ENCODE measurements around the gene SCAF1. TPM values are rescaled to one million over a fixed set of nuclear protein-coding genes. Genes with fewer than 3 reads are reported as not detected.

SCAF1 gene
- total and polyA plus RNA-seq, 2 of the 13 experiments (the other 11 are each of a cell fraction or from before 2014, with no cell fraction given): 3.3 to 6.1 TPM

- Histone ChIP-seq H3K27ac (ENCODE audit: extremely low read length, insufficient read depth, low read length) (peak overlapping the region; percentile 77), H2AFZ (ENCODE audit: low read length) (no peak overlapping the region), H3K36me3 (replicated peaks in 1 of 2; ENCODE audit: control insufficient read depth in 1 of 2, insufficient read depth in 2 of 2, low read length in 2 of 2) (peaks cover 1 to 14% of the 10 kb centered on the region in 2 experiments; a peak in 4 of 5 replicates), H3K79me2 (ENCODE audit: insufficient read depth, low read length) (peaks cover 15% of the 10 kb centered on the region), H3K4me3 (replicated peaks in 1 of 3; ENCODE audit: insufficient read depth in 1 of 3, low read depth in 2 of 3, low read length in 3 of 3) (peak overlapping the region; percentile 89 to 97 (median 91)), H3K9me3 (ENCODE audit: low read length) (no peaks in the 10 kb centered on the region), H4K20me1 (ENCODE audit: insufficient read depth, low read length) (0 out of 2 replicates have a peak, but pooled peaks cover 5% of the 10 kb centered on the region), H3K4me1 (ENCODE audit: insufficient read depth, low read length) (peaks cover 28% of the 10 kb centered on the region), H3K4me2 (ENCODE audit: low read depth, low read length) (peak overlapping the region; percentile 86), H3K9ac (ENCODE audit: insufficient read depth, low read depth, low read length) (peak overlapping the region; percentile 76), H3K27me3 (ENCODE audit: control insufficient read depth in 1 of 2, insufficient read depth in 2 of 2, low read length in 2 of 2) (no peaks in the 10 kb centered on the region; a peak in 1 of 5 replicates)
- WGBS (ENCODE audit: low lambda C conversion rate): 76% methylated on average over 28 of the region's 28 CpGs
- ATAC-seq (no peak), DNase-seq (ENCODE audit: low spot score) (no peak), FAIRE-seq (no peak)
- ChIA-PET CTCF (ENCODE audit: low intra/inter-chr PET ratio, low total read pairs) (no interaction called here), POLR2A (interaction anchor here (1.1 to 4.2 kb wide), 6 partner anchors 12 to 84 kb away, joined by 5 to 58 read pairs (median 12); partner anchors contain the start of genes NOSIP, PRMT1, PRRG2 and RRAS)
- no peak for TF ChIP-seq AKAP8 (CRISPR knock-in tag; IDR thresholded peaks at IDR 0.05)
- TF ChIP-seq HMGA1 (CRISPR knock-in tag; conservative IDR thresholded peaks at IDR 0.05): no peak
- 0 out of 2 replicates have a peak, but pooled peaks have one; percentile 2 for TF ChIP-seq HOXA9 (CRISPR knock-in tag; IDR thresholded peaks at IDR 0.05; ENCODE audit: borderline replicate concordance)
- 0 out of 2 replicates have a peak, but pooled peaks have one; percentile 0 for TF ChIP-seq MAX (IDR thresholded peaks at IDR 0.05)
- TF ChIP-seq CHD4 (IDR thresholded peaks at IDR 0.05; ENCODE audit: borderline replicate concordance, low read length): no peak
- TF ChIP-seq NR0B2 (CRISPR knock-in tag; IDR thresholded peaks at IDR 0.05): no peak
- TF ChIP-seq HNF4A (CRISPR knock-in tag; IDR thresholded peaks at IDR 0.05): no peak
- 0 out of 4 replicates have a peak, but pooled peaks of 1 of the 2 experiments have one; percentile 22 for TF ChIP-seq POLR2A (IDR thresholded peaks at IDR 0.05; ENCODE audit: insufficient read depth in 1 of 2, low read depth in 2 of 2, low read length in 2 of 2)
- TF ChIP-seq FOXP4 (CRISPR knock-in tag; IDR thresholded peaks at IDR 0.05): no peak
- no peak for TF ChIP-seq NCOA2 (CRISPR knock-in tag; IDR thresholded peaks at IDR 0.05)
- peak; percentile 59; the same call in 1 of the 2 replicates for TF ChIP-seq ZBTB38 (CRISPR knock-in tag; IDR thresholded peaks at IDR 0.05)
- peak; percentile 39 for TF ChIP-seq PRPF4 (IDR thresholded peaks at IDR 0.05; ENCODE audit: low read depth, low read length, poor library complexity, severe bottlenecking)
- TF ChIP-seq RBFOX2 (IDR thresholded peaks at IDR 0.05; ENCODE audit: low read depth, low read length): no peak
- TF ChIP-seq ZNF616 (CRISPR knock-in tag; IDR thresholded peaks at IDR 0.05; ENCODE audit: low read depth): 0 out of 2 replicates have a peak, but pooled peaks have one; percentile 5
- in situ Hi-C loops (cut with HindIII; ENCODE audit: extremely low pct_ligation_motif_present, low pct_unique_long_range_greater_than_20kb): loop anchor here (10.0 kb wide), 1 partner anchor 82 kb away; the partner anchor contains the start of gene PRMT1
- BruUV-seq (replicated peaks): no TSS peak
- intact Hi-C loops (cut with micrococcal nuclease; ENCODE audit: unreplicated experiment): no loop called here
Measured at GRCh38 chr19:49592486-49593232, 49.4 kb upstream of the SCAF1 start.

Measured in HepG2 (cell line).